ENCODE measurements around the gene SORCS2. TPM values are rescaled to one million over a fixed set of nuclear protein-coding genes. Genes with fewer than 3 reads are reported as not detected.
A peak's percentile ranks its signal among the peaks of the same experiment; 100 is the strongest.

SORCS2 gene
- total and polyA plus RNA-seq, 7 donors = 0.18 to 1.5 (median 0.36) TPM

DNA sequence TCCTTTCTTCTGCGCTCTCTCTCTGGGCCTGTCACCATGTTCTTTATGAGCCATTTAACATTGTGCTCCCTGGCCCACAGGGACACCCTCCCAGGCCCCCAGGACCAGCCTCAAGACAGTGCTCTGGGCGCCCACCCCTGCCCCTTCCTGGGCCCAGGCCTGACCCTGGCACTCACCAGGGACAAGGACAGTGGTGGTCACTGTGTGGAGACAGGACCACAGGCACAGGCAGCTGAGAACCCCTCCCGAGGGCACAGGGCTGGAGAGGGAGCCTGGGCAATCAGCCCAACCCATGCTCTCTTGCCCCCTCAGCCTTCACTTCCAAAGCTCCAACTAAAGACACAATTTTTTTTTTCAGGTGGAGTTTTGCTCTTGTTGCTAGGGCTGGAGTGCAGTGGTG lies 460.6 kb downstream of the SORCS2 start:
- intact Hi-C loops (cut with DNase I) = no loop called here
- DNase-seq = peak in 1 of 2 donors; percentile 36
- Histone ChIP-seq H3K27me3 (ENCODE audit: insufficient read depth in 3 of 3, low read length in 2 of 3) (peaks cover 0 to 17% (median 3%) of the 10 kb centered on the region in 3 donors), H3K4me1 (no peaks in the 10 kb centered on the region), H3K9me3 (no peaks in the 10 kb centered on the region), H3K36me3 (ENCODE audit: insufficient read depth in 1 of 2, low read depth in 1 of 2) (no peaks in the 10 kb centered on the region), H3K4me3 (no peak overlapping the region), H3K27ac (no peak overlapping the region)
- 80 to 100% (median 86%) methylated on average over 3 of the region's 3 CpGs for WGBS, 3 donors
- TF ChIP-seq, protein P1, sequence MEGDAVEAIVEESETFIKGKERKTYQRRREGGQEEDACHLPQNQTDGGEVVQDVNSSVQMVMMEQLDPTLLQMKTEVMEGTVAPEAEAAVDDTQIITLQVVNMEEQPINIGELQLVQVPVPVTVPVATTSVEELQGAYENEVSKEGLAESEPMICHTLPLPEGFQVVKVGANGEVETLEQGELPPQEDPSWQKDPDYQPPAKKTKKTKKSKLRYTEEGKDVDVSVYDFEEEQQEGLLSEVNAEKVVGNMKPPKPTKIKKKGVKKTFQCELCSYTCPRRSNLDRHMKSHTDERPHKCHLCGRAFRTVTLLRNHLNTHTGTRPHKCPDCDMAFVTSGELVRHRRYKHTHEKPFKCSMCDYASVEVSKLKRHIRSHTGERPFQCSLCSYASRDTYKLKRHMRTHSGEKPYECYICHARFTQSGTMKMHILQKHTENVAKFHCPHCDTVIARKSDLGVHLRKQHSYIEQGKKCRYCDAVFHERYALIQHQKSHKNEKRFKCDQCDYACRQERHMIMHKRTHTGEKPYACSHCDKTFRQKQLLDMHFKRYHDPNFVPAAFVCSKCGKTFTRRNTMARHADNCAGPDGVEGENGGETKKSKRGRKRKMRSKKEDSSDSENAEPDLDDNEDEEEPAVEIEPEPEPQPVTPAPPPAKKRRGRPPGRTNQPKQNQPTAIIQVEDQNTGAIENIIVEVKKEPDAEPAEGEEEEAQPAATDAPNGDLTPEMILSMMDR (IDR thresholded peaks at IDR 0.05) = no peak
- ATAC-seq = no peak

DNA sequence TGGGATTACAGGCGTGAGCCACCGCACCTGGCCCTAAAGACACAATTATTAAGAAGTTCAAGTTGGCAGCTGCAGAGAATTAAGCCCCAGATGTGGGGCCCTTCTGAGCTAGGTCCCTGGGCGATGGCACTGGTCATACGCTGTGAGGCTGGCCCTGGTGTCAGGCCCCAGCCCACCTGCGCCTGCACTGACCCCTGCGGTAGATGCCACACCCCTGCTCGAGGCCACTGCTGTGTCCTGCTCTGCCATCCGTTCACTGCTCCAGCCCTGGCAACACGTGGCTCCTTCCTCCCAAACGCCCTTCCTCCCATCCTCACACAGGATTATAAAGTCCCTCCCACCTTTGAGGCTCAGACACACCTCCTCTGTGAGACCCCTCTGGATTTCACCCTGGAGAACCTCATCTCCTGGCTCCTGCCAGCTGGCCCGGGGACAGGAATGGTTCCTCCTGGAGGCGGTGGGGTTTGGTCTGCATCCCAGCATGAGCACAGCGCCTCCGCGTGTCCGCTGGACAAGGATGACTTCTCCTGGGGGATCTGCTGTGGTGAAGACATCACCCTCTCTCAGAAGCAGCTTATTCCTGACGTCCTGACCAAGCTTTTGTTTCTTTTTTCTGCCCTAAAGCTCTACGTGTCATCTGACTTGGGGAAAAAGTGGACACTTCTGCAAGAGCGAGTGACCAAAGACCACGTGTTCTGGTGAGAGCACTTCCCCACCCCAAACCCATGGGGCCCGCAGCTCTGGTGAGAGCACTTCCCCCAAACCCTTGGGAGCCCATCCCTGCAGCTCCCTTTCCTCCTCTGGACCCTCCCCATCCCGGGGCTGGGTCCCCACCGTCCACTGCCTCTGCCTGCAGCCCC lies 461.4 kb downstream of the SORCS2 start:
- Histone ChIP-seq H3K27ac (no peak overlapping the region), H3K4me1 (no peaks in the 10 kb centered on the region), H3K27me3 (ENCODE audit: insufficient read depth in 3 of 3, low read length in 2 of 3) (peaks cover 0 to 17% (median 3%) of the 10 kb centered on the region in 3 donors), H3K9me3 (no peaks in the 10 kb centered on the region), H3K4me3 (no peak overlapping the region), H3K36me3 (ENCODE audit: insufficient read depth in 1 of 2, low read depth in 1 of 2) (no peaks in the 10 kb centered on the region)
- ATAC-seq (no peak), DNase-seq (peak in 1 of 2 donors; percentile 59)
- TF ChIP-seq, protein P1 (IDR thresholded peaks at IDR 0.05) = no peak
- WGBS, 3 donors = 66 to 79% (median 71%) methylated on average over 22 to 23 of the region's 23 CpGs
- intact Hi-C loops (cut with DNase I) = no loop called here

DNA sequence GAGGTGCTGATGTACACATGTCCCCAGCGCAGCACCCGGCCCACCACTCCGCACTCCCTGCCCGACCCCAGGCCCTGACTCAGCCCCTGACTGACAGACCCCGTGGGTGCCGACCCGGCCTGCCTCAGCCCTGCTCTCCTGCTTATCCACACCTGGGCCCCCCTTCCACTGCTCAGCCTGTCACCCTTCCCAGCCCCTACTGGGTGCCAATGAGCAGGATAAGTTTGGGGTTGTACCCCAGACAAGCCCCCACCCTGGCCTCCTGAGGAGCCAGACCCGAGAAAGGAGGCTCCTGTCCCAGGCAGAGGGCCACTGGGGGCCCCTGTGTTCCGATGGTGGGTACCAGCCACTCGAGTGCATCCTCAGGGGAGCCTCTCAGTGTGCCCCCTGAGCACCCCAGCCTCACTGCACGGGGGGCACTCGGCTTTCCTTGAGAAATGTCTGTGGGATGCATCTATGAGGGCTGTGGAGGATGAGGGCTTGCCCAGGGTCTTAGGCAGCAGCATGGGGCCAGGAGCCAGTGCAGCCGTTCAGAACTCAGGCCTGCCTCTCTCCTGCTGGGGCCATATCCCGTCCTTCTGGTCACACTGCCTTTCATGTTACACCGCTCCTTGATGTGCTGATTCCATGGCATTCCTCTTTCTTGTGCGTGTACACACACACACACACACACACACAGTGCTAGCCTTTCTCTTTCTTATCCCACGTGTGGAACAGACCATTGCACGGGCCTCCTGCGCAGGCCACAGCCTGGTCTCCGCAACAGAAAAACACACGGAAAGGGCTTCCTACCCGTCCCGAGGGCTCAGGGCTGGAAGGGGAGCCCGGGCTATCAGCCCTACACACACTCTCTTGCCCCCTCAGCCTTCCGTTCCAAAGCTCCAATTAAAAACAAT lies 462.5 kb downstream of the SORCS2 start:
- DNase-seq (peak in 1 of 2 donors; percentile 40), ATAC-seq (peak in 1 of 4 donors; percentile 2)
- H3K4me3 ChIP-seq = no peak overlapping the region
- H3K4me1 ChIP-seq = no peaks in the 10 kb centered on the region
- intact Hi-C loops (cut with DNase I) = no loop called here
- H3K36me3 ChIP-seq (ENCODE audit: insufficient read depth in 1 of 2, low read depth in 1 of 2) = no peaks in the 10 kb centered on the region
- H3K27ac ChIP-seq = no peak overlapping the region
- WGBS, 3 donors = 85 to 92% (median 89%) methylated on average over 25 of the region's 25 CpGs
- H3K9me3 ChIP-seq = no peaks in the 10 kb centered on the region
- TF ChIP-seq, protein P1 (IDR thresholded peaks at IDR 0.05) = no peak
- peaks cover 0 to 17% (median 3%) of the 10 kb centered on the region in 3 donors for H3K27me3 ChIP-seq (ENCODE audit: insufficient read depth in 3 of 3, low read length in 2 of 3)

DNA sequence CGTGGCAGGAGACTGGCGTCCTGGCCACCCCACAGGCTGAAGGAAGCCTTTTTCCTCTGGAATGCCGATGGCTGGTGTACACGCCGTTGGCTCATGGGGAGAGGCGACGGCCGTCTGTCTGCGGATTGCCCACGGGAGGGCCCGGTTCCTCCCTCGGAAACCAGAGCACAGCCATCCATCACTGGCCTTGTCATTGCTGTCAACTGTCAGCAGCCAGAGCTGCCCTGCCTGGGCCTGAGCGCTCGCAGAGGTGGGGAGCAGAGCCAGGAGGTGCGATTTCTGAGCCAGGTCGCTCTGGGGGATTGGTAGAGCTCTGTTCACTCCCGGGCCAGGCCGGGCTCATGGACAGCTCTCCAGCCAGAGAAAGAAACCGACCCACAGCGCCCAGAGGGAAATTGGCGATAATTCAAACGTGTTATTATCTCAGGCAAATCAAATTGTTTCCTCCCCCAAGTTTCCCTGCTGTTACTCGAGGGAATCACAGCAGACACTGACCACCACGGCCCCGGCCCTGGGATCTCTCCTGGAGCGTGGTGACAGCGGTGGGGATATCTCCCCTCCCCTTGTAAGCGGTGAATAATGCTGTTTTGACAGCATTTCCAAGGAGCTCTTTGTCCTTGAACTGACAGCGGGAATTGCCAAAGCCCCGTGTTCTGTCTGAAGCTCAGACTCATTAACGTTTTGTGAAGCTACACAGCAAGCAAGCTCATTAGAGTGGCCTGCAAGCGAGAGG lies 463.3 kb downstream of the SORCS2 start:
- WGBS, 3 donors = 53 to 71% (median 67%) methylated on average over 31 to 32 of the region's 32 CpGs
- intact Hi-C loops (cut with DNase I) = no loop called here
- H3K4me1 ChIP-seq = no peaks in the 10 kb centered on the region
- peaks cover 0 to 17% (median 3%) of the 10 kb centered on the region in 3 donors for H3K27me3 ChIP-seq (ENCODE audit: insufficient read depth in 3 of 3, low read length in 2 of 3)
- H3K27ac ChIP-seq = no peak overlapping the region
- DNase-seq = peak in 1 of 2 donors; percentile 48
- ATAC-seq = peak in 1 of 4 donors; percentile 76
- TF ChIP-seq, protein P1 (IDR thresholded peaks at IDR 0.05) = no peak
- no peaks in the 10 kb centered on the region for H3K9me3 ChIP-seq
- H3K36me3 ChIP-seq (ENCODE audit: insufficient read depth in 1 of 2, low read depth in 1 of 2) = no peaks in the 10 kb centered on the region
- H3K4me3 ChIP-seq = no peak overlapping the region

Measured in psoas muscle (tissue), 8 donors.